DMS153 (cell line): ENCODE results near the gene SYNE2.

ENCODE experiments used
- DNase-seq: peaks from one replicate; lab custom pipeline; 2025; lab: John Stamatoyannopoulos, UW

The SYNE2 gene

DNA sequence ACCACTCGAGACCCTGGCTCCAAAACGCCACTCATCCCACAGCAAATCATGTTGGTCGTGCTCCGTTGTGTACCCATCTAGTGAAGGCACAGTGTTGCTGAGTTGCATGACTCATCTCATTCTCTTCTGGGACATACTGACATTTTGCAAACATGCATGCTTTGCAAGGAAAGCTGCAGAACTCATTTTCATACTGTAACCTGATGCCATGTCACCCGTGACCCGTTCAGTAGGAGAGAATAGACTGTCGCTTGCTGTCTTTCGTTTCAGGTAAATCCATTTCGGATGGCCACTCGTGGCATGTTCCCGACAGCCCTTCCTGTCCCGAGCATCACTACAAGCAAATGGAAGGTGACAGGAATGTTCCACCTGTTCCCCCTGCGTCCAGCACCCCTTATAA is 363.2 kb downstream of the SYNE2 start:
- no peak for DNase-seq

DNA sequence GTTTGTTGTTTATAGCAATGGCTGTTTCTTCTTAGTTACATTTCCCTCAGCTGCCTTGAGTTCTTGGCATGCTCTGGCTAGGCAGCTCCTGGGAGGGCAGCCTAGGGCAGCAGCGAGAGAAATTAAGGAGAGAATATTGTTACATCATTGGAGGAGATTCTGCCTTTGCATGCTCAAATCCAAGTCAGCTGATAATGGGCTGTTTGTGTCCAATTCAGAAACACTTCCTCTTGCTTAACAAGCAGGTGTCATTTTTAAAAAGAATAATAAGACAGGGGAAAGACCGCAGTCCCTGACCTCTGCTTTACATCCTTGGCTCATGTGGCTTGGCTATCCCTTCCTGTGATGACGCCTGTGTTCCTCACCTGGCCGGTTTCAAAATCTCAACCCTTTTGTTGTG is 364.5 kb downstream of the SYNE2 start:
- DNase-seq = no peak

GRCh38 chr14:64217834-64218233 is 365.0 kb downstream of the SYNE2 start:
- no peak for DNase-seq

DNA sequence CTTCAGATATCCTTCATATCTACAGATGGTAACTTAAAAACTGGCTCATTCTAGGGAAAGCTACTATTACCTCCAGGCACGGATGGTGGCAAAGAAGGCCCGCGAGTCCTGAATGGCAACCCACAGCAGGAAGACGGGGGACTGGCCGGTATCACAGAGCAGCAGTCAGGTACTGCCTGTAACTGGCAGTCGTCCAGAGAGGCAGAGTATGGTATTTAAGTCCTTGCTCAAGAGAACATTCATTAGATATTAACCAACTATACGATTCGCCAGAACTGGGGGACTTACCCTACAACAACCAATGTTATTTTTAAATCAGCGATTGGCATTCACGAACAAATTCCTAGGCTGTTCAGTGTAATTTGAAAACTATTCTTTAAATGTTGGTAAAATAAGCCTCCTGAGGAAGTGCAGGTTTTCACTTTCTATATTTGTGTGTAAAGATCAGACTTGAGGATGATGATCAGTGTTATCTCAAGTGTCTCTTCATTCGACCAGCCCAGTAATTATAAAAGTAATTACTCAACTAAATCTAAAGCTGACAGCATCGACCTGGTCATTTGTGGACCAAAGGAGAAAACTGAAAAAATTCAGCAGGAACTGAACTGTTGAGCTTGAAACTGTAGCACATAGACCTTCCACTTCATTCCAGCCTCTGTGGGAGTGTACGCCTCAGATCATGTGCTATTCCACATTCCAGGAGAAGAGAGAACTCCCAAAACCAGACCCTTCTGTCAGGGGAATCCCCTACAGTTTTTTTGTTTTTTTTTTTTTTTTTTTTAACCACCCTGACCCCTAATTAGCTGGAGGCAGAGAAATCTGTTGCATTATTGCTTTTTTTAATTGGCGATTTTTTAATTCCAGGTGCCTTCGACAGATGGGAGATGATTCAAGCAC is 365.8 kb downstream of the SYNE2 start:
- DNase-seq = no peak

DNA sequence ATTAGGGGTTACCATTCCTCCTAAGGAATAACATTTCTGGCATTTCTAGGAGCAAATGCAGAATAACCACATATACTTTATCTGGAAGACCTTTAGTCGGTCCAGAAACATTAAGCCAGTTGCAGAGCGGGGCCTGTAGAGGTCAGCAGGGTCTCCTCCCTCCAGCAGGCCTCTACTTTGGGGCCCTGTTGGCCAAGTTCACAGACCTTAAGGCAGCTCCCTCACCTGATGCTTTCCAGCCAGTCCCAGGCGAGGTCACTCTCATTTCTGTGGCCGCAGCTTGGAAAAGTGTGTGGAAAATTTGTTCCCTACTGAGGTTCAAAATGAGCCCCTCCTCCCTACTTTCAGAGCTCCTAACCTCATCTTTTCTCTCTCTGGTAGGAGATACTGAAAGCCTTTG is 367.3 kb downstream of the SYNE2 start:
- no peak for DNase-seq

- DNase-seq = no peak
These were observed 367.7 kb downstream of the SYNE2 start for GRCh38 chr14:64220466-64220865.

GRCh38 chr14:64221391-64222003 is 368.7 kb downstream of the SYNE2 start:
- DNase-seq = no peak

- DNase-seq = no peak
These were observed 372.4 kb downstream of the SYNE2 start for GRCh38 chr14:64225151-64225757.

- DNase-seq = no peak
These were observed 375.1 kb downstream of the SYNE2 start for GRCh38 chr14:64227856-64228255.

GRCh38 chr14:64229489-64229888 is 376.7 kb downstream of the SYNE2 start:
- no peak for DNase-seq

DNA sequence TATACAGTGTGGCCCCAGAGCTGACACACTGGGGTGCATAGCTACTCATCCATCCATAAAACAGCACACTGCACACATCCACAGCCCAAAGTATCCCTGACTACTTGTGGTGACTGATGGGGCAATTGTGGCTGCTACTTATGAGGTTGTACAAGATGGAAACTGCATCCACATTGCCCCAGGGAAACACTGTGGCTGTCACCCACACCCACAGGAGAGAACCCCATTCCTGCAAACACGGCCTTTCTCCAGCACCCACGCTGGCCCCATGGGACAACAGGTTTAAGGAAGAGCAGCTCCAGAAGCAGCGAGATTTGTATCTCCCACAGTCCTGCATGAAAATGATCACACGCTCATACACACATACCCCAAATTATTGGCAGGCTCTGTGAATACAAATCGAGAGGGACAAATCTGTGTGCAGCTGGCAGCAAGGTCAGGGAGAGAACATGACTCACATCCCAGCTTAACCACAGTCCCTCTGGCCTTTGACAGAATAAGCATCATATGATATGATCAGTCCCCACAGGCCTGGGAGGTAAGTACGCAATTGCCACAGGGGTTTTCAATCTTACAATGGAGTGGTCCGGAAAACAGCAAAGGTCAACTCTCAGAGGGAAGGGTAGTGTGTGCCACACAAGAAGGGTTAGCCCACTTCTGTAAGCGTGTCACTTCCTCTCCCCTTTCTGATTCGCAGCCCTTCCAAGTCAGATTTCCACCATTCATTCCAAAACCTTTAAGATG is 379.5 kb downstream of the SYNE2 start:
- DNase-seq = no peak

- DNase-seq = no peak
These were observed 380.1 kb downstream of the SYNE2 start for GRCh38 chr14:64232944-64233343.

- no peak for DNase-seq
These were observed 380.9 kb downstream of the SYNE2 start for GRCh38 chr14:64233531-64234190.

DNA sequence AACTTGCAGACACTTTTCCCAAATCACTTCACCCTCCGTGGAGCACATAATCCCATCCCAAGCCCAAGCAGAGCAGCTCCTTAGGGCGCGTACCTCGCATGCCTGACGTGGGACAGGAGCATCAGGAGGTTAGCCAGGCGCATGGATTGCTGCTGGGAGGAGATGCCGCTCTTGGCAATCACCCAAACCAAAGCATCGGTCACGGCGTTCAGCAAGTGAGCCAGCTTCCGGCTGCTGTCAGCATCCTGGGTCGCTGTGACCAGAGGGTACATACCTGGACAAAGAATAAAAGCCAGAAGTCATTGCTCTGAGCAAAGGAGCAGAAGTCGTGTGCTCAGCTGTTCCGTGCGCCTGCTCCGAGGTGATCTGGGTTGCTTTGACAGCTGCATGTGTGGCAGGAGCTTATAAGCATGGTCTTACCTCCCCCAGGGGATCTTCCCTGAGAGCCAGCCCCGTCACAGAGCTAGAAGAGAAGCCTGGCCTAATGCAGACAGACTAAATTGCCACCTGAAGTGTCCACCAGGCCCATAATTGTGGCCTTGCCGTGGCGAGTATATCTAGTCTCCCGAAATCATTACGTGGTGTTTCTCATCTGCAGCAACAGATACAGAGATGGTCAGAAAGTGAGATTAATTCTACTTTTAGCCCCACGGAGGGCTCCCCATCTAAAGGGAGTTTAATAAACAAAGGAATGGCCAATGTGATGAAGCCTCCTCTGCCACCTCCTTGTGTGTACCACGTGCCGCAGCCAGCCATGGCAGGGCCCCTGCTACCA is 382.3 kb downstream of the SYNE2 start:
- peak; percentile 61 for DNase-seq

DNA sequence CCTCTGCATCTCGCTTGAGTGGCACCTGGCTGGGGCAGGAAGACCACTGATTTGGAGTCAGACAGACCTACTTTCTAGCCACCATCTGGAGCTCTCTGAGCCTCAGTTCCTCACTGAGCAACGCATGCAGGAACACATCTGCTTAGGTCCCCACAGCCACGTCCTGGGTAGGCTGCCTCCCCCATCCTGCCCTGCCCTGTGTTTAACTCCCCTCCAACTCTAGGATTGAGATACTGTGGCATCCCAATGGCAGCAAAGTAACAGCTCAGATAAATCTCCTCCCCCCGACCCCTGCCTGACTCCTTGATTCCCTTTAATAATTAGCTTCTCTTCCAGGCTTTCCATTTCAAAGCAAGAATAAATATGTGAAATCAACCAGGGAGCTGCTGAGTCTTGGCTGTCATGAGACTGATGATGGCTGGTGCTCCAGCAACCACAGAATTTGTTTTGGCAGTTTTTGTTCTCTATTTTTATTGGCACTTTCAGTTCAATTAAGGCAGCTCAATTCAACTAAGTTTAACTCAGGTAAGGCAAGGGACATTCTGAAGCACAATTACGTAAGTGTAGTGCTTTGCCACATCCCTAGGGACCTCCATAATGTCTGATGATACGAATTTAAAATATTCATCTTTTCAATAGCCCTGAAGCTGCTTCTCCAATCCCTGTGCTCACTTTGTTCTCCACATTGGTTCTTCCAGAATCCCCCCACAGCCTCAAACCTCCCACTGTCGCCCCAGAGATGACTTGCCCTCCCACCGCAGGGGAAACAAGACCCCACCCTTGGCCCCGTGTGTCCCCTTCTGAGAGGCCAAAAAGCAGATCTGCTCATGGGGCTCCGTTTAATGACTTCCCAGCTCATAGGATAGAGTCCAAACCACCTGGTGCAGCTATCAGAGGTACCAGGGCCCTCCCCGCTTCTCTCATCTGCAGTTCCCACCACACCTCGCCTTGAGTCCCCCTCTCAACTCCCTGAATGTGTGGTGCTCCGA is 383.1 kb downstream of the SYNE2 start:
- DNase-seq = no peak

DNA sequence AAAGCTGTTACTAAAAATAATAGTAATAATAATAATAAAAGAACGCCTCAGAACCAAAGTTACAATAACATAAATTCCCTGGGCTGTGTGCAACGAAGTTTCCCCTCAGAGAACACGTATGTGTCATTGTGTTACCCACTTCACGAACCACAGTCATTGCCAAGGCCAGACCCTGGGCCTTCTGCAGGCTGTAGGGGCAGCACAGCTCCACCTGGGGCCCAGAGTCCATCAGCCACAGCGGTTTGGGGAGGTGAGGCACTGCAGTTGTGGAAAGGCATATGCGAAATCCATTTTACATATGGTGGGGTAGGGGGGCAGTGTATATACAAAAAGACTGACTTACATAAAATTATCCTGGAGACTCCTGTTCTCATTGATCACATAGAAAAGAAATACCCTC is 385.2 kb downstream of the SYNE2 start:
- DNase-seq = no peak

DNA sequence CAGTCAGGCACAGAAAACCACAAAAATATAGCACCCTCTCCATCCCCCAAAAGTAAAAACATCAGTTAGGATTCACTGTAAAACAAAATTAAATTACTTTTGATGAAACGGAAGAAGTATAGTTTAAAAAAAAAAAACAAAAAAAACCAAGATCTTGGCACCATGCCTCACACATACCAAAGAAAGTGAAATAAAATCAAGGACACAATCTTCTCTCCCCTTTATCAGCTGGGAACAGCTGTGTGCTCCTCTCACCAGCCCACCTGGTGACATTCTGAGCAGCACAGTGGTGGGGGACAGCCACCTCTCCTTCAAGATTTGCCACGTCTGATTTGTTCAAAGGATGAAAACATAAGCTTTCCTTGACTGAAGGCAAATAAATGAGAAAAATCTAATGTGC is 385.8 kb downstream of the SYNE2 start:
- DNase-seq = no peak

- no peak for DNase-seq
These were observed 391.5 kb downstream of the SYNE2 start for GRCh38 chr14:64244279-64244678.

GRCh38 chr14:64245491-64245890 is 392.7 kb downstream of the SYNE2 start:
- no peak for DNase-seq

GRCh38 chr14:64246688-64247087 is 393.9 kb downstream of the SYNE2 start:
- DNase-seq = no peak
